IMR-90 (cell line): Measurements from ENCODE around the gene TGFA. TPM values are rescaled to one million over a fixed set of nuclear protein-coding genes. Genes with fewer than 3 reads are reported as not detected.

Source experiments
- ATAC-seq: fragments of 200-7000 bp; cut with Tn5 transposase; 2 replicates; pipeline ENCODE4 v1.9.1; 2020; ENCODE audit warnings: low read depth, mild to moderate bottlenecking, moderate library complexity
- BruUV-seq: library from RNA; stranded (reverse); fragments of 400-500 nt; replicated peaks from 2 replicates; lab custom pipeline; 2021; lab: Mats Ljungman, UMichigan
- CTCF ChIA-PET: fragments of 300-600 bp; formaldehyde crosslinking; extraction: SDS; loops from one replicate; lab custom pipeline; 2021; ENCODE audit warnings: antibody characterized with exemption; lab: Yijun Ruan, JAX
- POLR2A ChIA-PET: fragments of 300-600 bp; sonication (Branson Sonifier 250); formaldehyde crosslinking; loops from one replicate; lab custom pipeline; 2022; ENCODE audit warnings: antibody characterized with exemption; ENCODE audit not compliant: unreplicated experiment; lab: Charles Lee
- DNase-seq: peaks from one replicate; pipeline ENCODE4 v3.0.0; 2013
- H2AFZ ChIP-seq: replicated peaks from 2 replicates; pipeline ENCODE3; 2013; ENCODE audit warnings: low read length, mild to moderate bottlenecking; ENCODE audit not compliant: poor library complexity
- H2AK5ac ChIP-seq: 2 replicates; pipeline ENCODE4 v1.6.1; 2013; ENCODE audit warnings: low read depth, low read length, inconsistent platforms
- H2AK9ac ChIP-seq: replicated peaks from 2 replicates; pipeline ENCODE3; 2013; ENCODE audit warnings: mild to moderate bottlenecking, low read depth, low read length, moderate library complexity; ENCODE audit not compliant: poor library complexity
- H2BK120ac ChIP-seq: 2 replicates; pipeline ENCODE4 v1.6.1; 2013; ENCODE audit warnings: low read depth, low read length, inconsistent platforms
- H2BK15ac ChIP-seq: 3 replicates; pipeline ENCODE4 v1.6.1; 2013; ENCODE audit warnings: low read depth, low read length, inconsistent platforms
- H2BK20ac ChIP-seq: 2 replicates; pipeline ENCODE4 v1.6.1; 2013; ENCODE audit warnings: low read depth, mild to moderate bottlenecking, inconsistent platforms, low read length, moderate library complexity
- H2BK5ac ChIP-seq: 2 replicates; pipeline ENCODE4 v1.6.1; 2013; ENCODE audit warnings: mild to moderate bottlenecking, low read depth, low read length, inconsistent platforms; ENCODE audit not compliant: poor library complexity, severe bottlenecking
- H3K14ac ChIP-seq: replicated peaks from 2 replicates; pipeline ENCODE4 v1.6.1; 2013; ENCODE audit warnings: low read depth, low read length, inconsistent platforms
- H3K18ac ChIP-seq: 2 replicates; pipeline ENCODE4 v1.6.1; 2013; ENCODE audit warnings: low read depth, low read length, control low read depth
- H3K23ac ChIP-seq: 2 replicates; pipeline ENCODE4 v1.6.1; 2013; ENCODE audit warnings: low read depth, low read length, inconsistent platforms
- H3K27ac ChIP-seq: 2 replicates; pipeline ENCODE4 v1.5.1; 2013; ENCODE audit warnings: mild to moderate bottlenecking, control low read depth, low read length; ENCODE audit not compliant: insufficient read depth
- H3K27me3 ChIP-seq: 2 replicates; pipeline ENCODE4 v1.6.1; 2013; ENCODE audit warnings: low read length; ENCODE audit not compliant: control insufficient read depth, insufficient read depth
- H3K36me3 ChIP-seq: 2 replicates; pipeline ENCODE4 v1.6.1; 2013; ENCODE audit warnings: low read length, mixed read lengths; ENCODE audit not compliant: control insufficient read depth, insufficient read depth
- H3K4ac ChIP-seq: 2 replicates; pipeline ENCODE4 v1.6.1; 2013; ENCODE audit warnings: low read depth, low read length, inconsistent platforms
- H3K4me1 ChIP-seq: 2 replicates; pipeline ENCODE4 v1.6.1; 2013; ENCODE audit warnings: low read length, mixed read lengths; ENCODE audit not compliant: control insufficient read depth, insufficient read depth
- H3K4me2 ChIP-seq: 2 replicates; pipeline ENCODE4 v1.6.1; 2013; ENCODE audit warnings: low read depth, mild to moderate bottlenecking, control low read depth, low read length, moderate library complexity
- H3K4me3 ChIP-seq: 2 replicates; pipeline ENCODE4 v1.5.1; 2013; ENCODE audit warnings: low read depth, mild to moderate bottlenecking, control low read depth, low read length, moderate library complexity; ENCODE audit not compliant: insufficient read depth
- H3K56ac ChIP-seq: 2 replicates; pipeline ENCODE4 v1.6.1; 2013; ENCODE audit warnings: low read length, inconsistent platforms; ENCODE audit not compliant: insufficient read depth; ENCODE audit errors: extremely low read depth
- H3K79me1 ChIP-seq, 2 experiments: 2 replicates each; pipeline ENCODE4 v1.6.1; 2013; ENCODE audit warnings: low read length in 2 of 2, inconsistent platforms in 1 of 2, low read depth in 1 of 2
- H3K9ac ChIP-seq: 2 replicates; pipeline ENCODE4 v1.6.1; 2013; ENCODE audit warnings: low read depth, low read length, control low read depth
- H3K9me1 ChIP-seq: 2 replicates; pipeline ENCODE4 v1.6.1; 2013; ENCODE audit warnings: low read length, inconsistent platforms; ENCODE audit not compliant: insufficient read depth
- H3K9me3 ChIP-seq: 2 replicates; pipeline ENCODE4 v1.6.1; 2013; ENCODE audit warnings: low read length; ENCODE audit not compliant: control insufficient read depth, insufficient read depth
- H4K20me1 ChIP-seq: 2 replicates; pipeline ENCODE4 v1.6.1; 2013; ENCODE audit warnings: low read length, inconsistent platforms; ENCODE audit not compliant: insufficient read depth
- H4K5ac ChIP-seq: 2 replicates; pipeline ENCODE4 v1.6.1; 2013; ENCODE audit warnings: mild to moderate bottlenecking, low read depth, low read length, control low read depth
- H4K8ac ChIP-seq, 2 experiments: 2 replicates each; pipeline ENCODE4 v1.6.1; 2013; ENCODE audit warnings: low read depth in 2 of 2, low read length in 2 of 2, control low read depth in 1 of 2, inconsistent platforms in 1 of 2
- H4K91ac ChIP-seq: 2 replicates; pipeline ENCODE4 v1.6.1; 2013; ENCODE audit warnings: low read depth, low read length, inconsistent platforms; ENCODE audit not compliant: insufficient read depth
- CHD1 ChIP-seq: IDR thresholded peaks from 2 replicates; pipeline ENCODE4 v1.6.1; 2012; ENCODE audit warnings: low read depth, low read length, improper control_type of control experiment
- FOS ChIP-seq: fragments of 150-350 bp; IDR thresholded peaks from 2 replicates; pipeline ENCODE4 v1.6.1; 2016; ENCODE audit warnings: low read depth, low read length
- MXI1 ChIP-seq: IDR thresholded peaks from 2 replicates; pipeline ENCODE4 v1.6.1; 2012; ENCODE audit warnings: low read depth, mild to moderate bottlenecking, low read length, moderate library complexity, borderline replicate concordance
- RFX5 ChIP-seq: IDR thresholded peaks from 2 replicates; pipeline ENCODE4 v1.8.0; 2012; ENCODE audit warnings: low read depth, mild to moderate bottlenecking, low read length, moderate library complexity
- WGBS, 2 experiments: methylation state at CpG; one replicate each; pipeline versions ENCODE4 v1.1.5 to v1.1.7; 2013; ENCODE audit warnings: missing lambda C conversion rate in 2 of 2; ENCODE audit not compliant: insufficient read length in 1 of 2; ENCODE audit errors: extremely low coverage in 2 of 2; 5-methylcytosine and 5-hydroxymethylcytosine counted together
- dilution Hi-C: fragments of 300-500 bp; cut with HindIII; formaldehyde crosslinking; loops from one replicate; pipeline ENCODE4 v1.14.3; 2018; ENCODE audit warnings: low sequenced_read_pairs; ENCODE audit not compliant: unreplicated experiment
- in situ Hi-C: fragments of 300-500 bp; cut with MboI; formaldehyde crosslinking; loops from 3 replicates; pipeline ENCODE4 v1.14.3; 2019; ENCODE audit warnings: low sequenced_read_pairs, inconsistent platforms, mixed read lengths
- intact Hi-C: fragments of 100-400 bp; cut with micrococcal nuclease; formaldehyde crosslinking; loops from 2 replicates; pipeline ENCODE4 v1.10.0; 2022
- polyA plus RNA-seq, 3 experiments: library from polyadenylated mRNA; depleted of rRNA; stranded (reverse); fragments of >200 nt; gene quantifications; 2 replicates each; pipeline ENCODE4 v1.2.3, GENCODE V29; 2012; ENCODE audit warnings: low replicate concordance in 1 of 3
- total RNA-seq: library from RNA; depleted of rRNA; stranded (reverse); fragments of >200 nt; gene quantifications from 2 replicates; pipeline ENCODE4 v1.2.3, GENCODE V29; 2012; rRNA removed
- TF ChIP-seq, protein P1 (sequence below): fragments of 150-350 bp; IDR thresholded peaks from 2 replicates; pipeline ENCODE4 v1.6.1; 2016; ENCODE audit warnings: low read depth, mild to moderate bottlenecking, low read length, moderate library complexity, borderline replicate concordance
- TF ChIP-seq, protein P2 (sequence below): conservative IDR thresholded peaks from 2 replicates; pipeline ENCODE4 v1.5.1; 2012; ENCODE audit warnings: mild to moderate bottlenecking, low read depth, low read length, improper control_type of control experiment

The TGFA gene
- total and polyA plus RNA-seq, 2 of the 4 experiments (the other 2 are of a cell fraction), result not detected

DNA sequence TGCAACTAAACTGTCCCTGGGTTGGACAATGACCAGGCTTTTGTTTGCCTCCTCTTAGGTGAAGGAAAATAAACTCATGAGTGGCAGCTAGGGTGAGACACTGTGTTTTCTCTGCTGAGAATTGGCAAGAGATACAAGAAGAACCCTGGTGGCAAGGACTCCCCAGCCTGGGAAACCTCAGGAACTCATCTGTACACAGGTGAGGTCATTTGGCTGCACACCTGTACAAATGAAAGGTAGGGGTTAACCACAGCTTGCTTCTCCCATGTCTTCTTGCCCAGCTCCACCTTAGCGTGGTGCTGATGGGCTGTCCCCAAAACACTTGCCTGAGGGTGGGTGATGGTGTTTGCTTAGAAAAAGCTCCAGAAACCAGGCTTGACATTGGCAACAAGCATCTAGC lies 154.6 kb downstream of the TGFA start:
- dilution Hi-C loops, result no loop called here
- BruUV-seq, result no TSS peak
- CTCF ChIA-PET, result no interaction called here

More for the DNA sequence above, 154.6 kb downstream of the TGFA start:
- Histone ChIP-seq H2AFZ (no peak overlapping the region), H2AK9ac (no peak overlapping the region), H3K36me3 (no peaks in the 10 kb centered on the region), H3K4ac (no peak overlapping the region), H3K56ac (no peak overlapping the region), H3K4me1 (no peaks in the 10 kb centered on the region), H3K14ac (no peak overlapping the region), H3K27me3 (peaks cover 2% of the 10 kb centered on the region; the same call in 1 of the 2 replicates), H3K18ac (no peak overlapping the region), H4K5ac (no peak overlapping the region), H3K9me1 (no peaks in the 10 kb centered on the region), H4K8ac (no peak overlapping the region), H3K27ac (no peak overlapping the region), H2AK5ac (no peak overlapping the region), H3K4me3 (no peak overlapping the region), H2BK20ac (no peak overlapping the region), H4K20me1 (no peaks in the 10 kb centered on the region), H3K9ac (no peak overlapping the region), H2BK120ac (no peak overlapping the region), H3K4me2 (no peak overlapping the region), H2BK15ac (no peak overlapping the region), H4K91ac (no peak overlapping the region), H2BK5ac (no peak overlapping the region), H3K79me1 (no peaks in the 10 kb centered on the region), H3K23ac (no peak overlapping the region), H3K9me3 (no peaks in the 10 kb centered on the region)
- no CpG with 5 or more reads among the region's 1 CpG for WGBS, 2 experiments
- intact Hi-C loops, result no loop called here
- TF ChIP-seq, protein P1, sequence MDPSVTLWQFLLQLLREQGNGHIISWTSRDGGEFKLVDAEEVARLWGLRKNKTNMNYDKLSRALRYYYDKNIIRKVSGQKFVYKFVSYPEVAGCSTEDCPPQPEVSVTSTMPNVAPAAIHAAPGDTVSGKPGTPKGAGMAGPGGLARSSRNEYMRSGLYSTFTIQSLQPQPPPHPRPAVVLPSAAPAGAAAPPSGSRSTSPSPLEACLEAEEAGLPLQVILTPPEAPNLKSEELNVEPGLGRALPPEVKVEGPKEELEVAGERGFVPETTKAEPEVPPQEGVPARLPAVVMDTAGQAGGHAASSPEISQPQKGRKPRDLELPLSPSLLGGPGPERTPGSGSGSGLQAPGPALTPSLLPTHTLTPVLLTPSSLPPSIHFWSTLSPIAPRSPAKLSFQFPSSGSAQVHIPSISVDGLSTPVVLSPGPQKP, result no peak
- no peak for TF ChIP-seq FOS
- no peak for TF ChIP-seq MXI1
- TF ChIP-seq RFX5, result no peak
- no peak for TF ChIP-seq CHD1
- TF ChIP-seq, protein P2, sequence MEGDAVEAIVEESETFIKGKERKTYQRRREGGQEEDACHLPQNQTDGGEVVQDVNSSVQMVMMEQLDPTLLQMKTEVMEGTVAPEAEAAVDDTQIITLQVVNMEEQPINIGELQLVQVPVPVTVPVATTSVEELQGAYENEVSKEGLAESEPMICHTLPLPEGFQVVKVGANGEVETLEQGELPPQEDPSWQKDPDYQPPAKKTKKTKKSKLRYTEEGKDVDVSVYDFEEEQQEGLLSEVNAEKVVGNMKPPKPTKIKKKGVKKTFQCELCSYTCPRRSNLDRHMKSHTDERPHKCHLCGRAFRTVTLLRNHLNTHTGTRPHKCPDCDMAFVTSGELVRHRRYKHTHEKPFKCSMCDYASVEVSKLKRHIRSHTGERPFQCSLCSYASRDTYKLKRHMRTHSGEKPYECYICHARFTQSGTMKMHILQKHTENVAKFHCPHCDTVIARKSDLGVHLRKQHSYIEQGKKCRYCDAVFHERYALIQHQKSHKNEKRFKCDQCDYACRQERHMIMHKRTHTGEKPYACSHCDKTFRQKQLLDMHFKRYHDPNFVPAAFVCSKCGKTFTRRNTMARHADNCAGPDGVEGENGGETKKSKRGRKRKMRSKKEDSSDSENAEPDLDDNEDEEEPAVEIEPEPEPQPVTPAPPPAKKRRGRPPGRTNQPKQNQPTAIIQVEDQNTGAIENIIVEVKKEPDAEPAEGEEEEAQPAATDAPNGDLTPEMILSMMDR, result no peak
- DNase-seq, result no peak
- no peak for ATAC-seq
- POLR2A ChIA-PET, result no interaction called here
- in situ Hi-C loops, result no loop called here

Other genes starting within 250 kb of the TGFA start
- gene ADD2, start 214.4 kb upstream of the TGFA start, total RNA-seq, result not detected in 2 replicates
- gene ADD2, start 214.4 kb upstream of the TGFA start, polyA plus RNA-seq (2012; rRNA removed), result not detected in 2 replicates
- gene FIGLA, start 236.8 kb upstream of the TGFA start, total RNA-seq, result not detected in 2 replicates
- gene FIGLA, start 236.8 kb upstream of the TGFA start, polyA plus RNA-seq (2012; rRNA removed), result not detected in 2 replicates